HUES64 (cell line): ENCODE measurements around the gene SLC26A2.

Experiments used
- H3K27ac ChIP-seq: 2 replicates; pipeline ENCODE4 v1.7.0; 2013; ENCODE audit warnings: low read depth, low read length, inconsistent platforms
- H3K27me3 ChIP-seq: 2 replicates; pipeline ENCODE4 v1.6.1; 2013; ENCODE audit warnings: mild to moderate bottlenecking, low read length; ENCODE audit not compliant: insufficient read depth
- H3K36me3 ChIP-seq: 2 replicates; pipeline ENCODE4 v1.6.1; 2013; ENCODE audit warnings: mild to moderate bottlenecking, low read length; ENCODE audit not compliant: insufficient read depth
- H3K4me1 ChIP-seq: 2 replicates; pipeline ENCODE4 v1.6.1; 2013; ENCODE audit warnings: mild to moderate bottlenecking, low read length, moderate library complexity; ENCODE audit not compliant: insufficient read depth
- H3K4me3 ChIP-seq: 2 replicates; pipeline ENCODE4 v1.5.1; 2013; ENCODE audit warnings: mild to moderate bottlenecking, low read length, moderate library complexity
- H3K9ac ChIP-seq: 2 replicates; pipeline ENCODE4 v1.6.1; 2013; ENCODE audit warnings: mild to moderate bottlenecking, low read depth, low read length
- H3K9me3 ChIP-seq: 2 replicates; pipeline ENCODE4 v1.6.1; 2013; ENCODE audit warnings: low read depth, low read length; ENCODE audit not compliant: insufficient read depth
- WGBS: fragments of 150-250, 120-280 bp; methylation state at CpG from one replicate; pipeline ENCODE4 v1.1.7; 2013; ENCODE audit warnings: missing lambda C conversion rate; 5-methylcytosine and 5-hydroxymethylcytosine counted together

Gene SLC26A2

GRCh38 chr5:149966946-149967345, 6.4 kb downstream of the SLC26A2 start:
- Histone ChIP-seq H3K9ac (no peak overlapping the region), H3K4me1 (no peaks in the 10 kb centered on the region), H3K27me3 (peaks cover under 1% of the 10 kb centered on the region; the same call in 1 of the 2 replicates), H3K4me3 (no peak overlapping the region), H3K9me3 (no peaks in the 10 kb centered on the region), H3K27ac (no peak overlapping the region), H3K36me3 (no peaks in the 10 kb centered on the region)
- WGBS = 93% methylated on average over 3 of the region's 3 CpGs

DNA sequence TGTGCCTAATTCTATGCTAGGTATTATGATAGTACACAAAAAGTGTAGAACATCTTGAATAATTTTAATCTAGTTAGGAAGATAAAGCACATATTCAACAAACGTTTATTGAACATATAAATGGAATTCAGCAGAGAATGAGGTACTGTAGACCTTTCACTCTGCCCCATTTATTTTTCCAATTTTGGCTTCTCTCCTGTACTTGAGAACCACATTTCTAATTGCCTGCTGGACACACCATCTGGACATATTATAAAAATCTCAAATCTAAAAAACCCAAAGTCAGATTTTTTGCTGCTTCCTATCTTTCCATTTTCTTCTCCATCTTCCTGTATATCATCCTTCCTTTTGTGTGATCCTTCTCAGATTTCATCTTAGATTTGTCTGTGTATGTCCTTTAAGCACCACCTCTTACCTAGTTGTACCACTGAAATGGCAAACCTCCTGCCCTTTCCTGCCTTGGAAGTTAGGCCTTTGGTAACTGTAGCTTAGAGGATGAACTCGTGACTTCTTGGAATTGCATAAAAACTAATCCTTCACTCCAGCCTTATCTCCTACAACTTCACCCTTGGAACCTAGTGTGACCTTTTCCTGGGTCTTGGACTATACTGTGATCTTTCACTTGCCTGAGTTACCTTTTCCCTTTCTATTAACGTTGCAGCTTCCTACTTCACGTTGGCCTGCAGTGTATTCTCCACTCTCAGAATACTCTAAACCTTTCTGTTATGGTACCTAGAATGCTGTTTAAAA, 8.8 kb downstream of the SLC26A2 start:
- no peak overlapping the region for H3K27ac ChIP-seq
- H3K27me3 ChIP-seq = no peaks in the 10 kb centered on the region
- H3K36me3 ChIP-seq = no peaks in the 10 kb centered on the region
- no peaks in the 10 kb centered on the region for H3K9me3 ChIP-seq
- WGBS = 92% methylated on average over 4 of the region's 4 CpGs
- no peak overlapping the region for H3K4me3 ChIP-seq
- no peaks in the 10 kb centered on the region for H3K4me1 ChIP-seq
- H3K9ac ChIP-seq = no peak overlapping the region

DNA sequence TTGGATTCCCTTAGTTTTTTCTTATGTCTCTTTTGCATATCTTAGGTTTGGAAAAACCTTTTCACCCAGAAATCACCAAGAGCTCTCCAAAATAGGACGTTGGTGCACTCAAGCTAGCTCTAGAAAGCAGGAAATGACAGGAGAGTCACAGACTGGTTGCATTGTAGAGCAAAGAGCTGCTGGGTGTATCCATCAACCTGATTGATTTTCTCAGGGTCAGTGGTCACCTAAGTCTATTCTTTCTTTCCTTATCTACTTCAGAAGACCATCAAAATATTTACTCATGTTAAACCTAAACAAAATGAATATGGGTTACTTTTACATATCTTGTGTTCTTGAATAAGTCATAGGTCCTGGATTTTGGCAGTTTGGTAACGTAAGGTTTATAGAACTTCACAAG, 14.9 kb downstream of the SLC26A2 start:
- Histone ChIP-seq H3K27ac (no peak overlapping the region), H3K36me3 (peaks cover 11% of the 10 kb centered on the region), H3K27me3 (no peaks in the 10 kb centered on the region), H3K4me3 (no peak overlapping the region), H3K4me1 (no peaks in the 10 kb centered on the region), H3K9me3 (no peaks in the 10 kb centered on the region), H3K9ac (no peak overlapping the region)
- 69% methylated on average over 2 of the region's 2 CpGs for WGBS

DNA sequence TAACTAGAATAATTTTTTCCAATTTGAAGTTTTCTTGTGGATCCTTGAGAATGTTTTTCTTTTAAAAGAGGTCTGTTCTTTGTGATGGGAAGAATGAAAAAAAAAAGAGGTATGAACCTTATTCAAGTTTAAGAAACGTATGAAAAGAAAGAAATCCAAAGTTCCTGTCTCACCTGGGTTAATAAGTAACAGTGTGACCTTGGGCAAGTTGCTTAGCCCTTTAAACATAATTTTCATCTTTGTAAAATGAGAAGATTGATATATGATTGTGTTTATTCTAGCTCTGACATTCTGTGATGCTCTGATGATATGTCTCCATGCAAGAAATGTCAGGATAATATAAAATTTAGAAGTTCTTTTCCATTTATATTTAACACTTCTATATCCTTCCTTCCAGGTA, 19.3 kb downstream of the SLC26A2 start:
- H3K9ac ChIP-seq = no peak overlapping the region
- no peak overlapping the region for H3K27ac ChIP-seq
- WGBS = 100% methylated on average over 1 of the region's 1 CpG
- no peaks in the 10 kb centered on the region for H3K4me1 ChIP-seq
- H3K9me3 ChIP-seq = no peaks in the 10 kb centered on the region
- H3K27me3 ChIP-seq = no peaks in the 10 kb centered on the region
- no peak overlapping the region for H3K4me3 ChIP-seq
- peaks cover 15% of the 10 kb centered on the region for H3K36me3 ChIP-seq

GRCh38 chr5:149981206-149981605, 20.6 kb downstream of the SLC26A2 start:
- peaks cover 15% of the 10 kb centered on the region for H3K36me3 ChIP-seq
- 89% methylated on average over 3 of the region's 3 CpGs for WGBS

DNA sequence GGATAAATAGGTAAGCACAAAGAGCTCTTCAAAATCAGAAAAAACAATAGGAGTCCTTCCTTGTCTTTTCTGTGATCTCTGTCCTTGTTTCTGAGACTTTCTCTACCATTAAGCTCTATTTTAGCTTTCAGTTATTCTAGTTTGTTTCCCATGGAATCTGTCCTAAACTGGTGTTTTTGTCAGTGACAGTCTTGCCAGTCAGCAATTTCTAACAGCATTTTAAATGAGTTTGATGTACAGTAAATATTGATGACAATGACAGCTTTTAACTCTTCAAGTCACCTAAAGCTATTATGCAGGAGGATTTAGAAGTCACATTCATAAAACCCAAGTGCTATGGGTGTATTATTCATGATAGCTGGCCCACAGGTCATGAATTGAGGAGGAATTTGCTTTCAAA, 21.9 kb downstream of the SLC26A2 start:
- Histone ChIP-seq H3K27ac (no peak overlapping the region), H3K36me3 (peaks cover 15% of the 10 kb centered on the region), H3K4me1 (no peaks in the 10 kb centered on the region), H3K4me3 (no peak overlapping the region), H3K9ac (no peak overlapping the region), H3K9me3 (no peaks in the 10 kb centered on the region), H3K27me3 (no peaks in the 10 kb centered on the region)

More at GRCh38 chr5:149981206-149981605, 20.6 kb downstream of the SLC26A2 start:
- Histone ChIP-seq H3K4me1 (no peaks in the 10 kb centered on the region), H3K4me3 (no peak overlapping the region), H3K9ac (no peak overlapping the region), H3K27ac (no peak overlapping the region), H3K27me3 (no peaks in the 10 kb centered on the region), H3K9me3 (no peaks in the 10 kb centered on the region)

DNA sequence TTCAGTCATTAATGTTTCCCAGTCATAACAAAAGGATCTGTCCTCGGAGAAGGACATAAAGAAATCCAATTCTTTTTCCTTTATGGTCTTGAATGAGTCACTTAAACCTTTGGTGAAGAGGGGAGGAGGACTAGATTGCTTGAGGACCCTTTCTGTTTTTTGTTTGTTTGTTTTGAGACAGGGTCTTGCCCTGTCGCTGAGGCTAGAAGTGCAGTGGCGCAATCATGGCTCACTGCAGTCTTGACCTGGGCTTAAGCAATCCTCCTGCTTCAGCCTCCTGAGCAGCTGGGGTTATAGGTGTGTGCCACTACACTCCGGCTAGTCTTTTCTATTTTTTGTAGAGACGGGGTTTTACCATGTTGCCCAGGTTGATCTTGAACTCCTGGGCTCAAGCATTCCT, 27.6 kb downstream of the SLC26A2 start:
- Histone ChIP-seq H3K9me3 (no peaks in the 10 kb centered on the region), H3K36me3 (no peaks in the 10 kb centered on the region), H3K4me1 (no peaks in the 10 kb centered on the region), H3K4me3 (no peak overlapping the region), H3K9ac (no peak overlapping the region), H3K27me3 (no peaks in the 10 kb centered on the region), H3K27ac (no peak overlapping the region)
- WGBS = 90% methylated on average over 5 of the region's 5 CpGs

DNA sequence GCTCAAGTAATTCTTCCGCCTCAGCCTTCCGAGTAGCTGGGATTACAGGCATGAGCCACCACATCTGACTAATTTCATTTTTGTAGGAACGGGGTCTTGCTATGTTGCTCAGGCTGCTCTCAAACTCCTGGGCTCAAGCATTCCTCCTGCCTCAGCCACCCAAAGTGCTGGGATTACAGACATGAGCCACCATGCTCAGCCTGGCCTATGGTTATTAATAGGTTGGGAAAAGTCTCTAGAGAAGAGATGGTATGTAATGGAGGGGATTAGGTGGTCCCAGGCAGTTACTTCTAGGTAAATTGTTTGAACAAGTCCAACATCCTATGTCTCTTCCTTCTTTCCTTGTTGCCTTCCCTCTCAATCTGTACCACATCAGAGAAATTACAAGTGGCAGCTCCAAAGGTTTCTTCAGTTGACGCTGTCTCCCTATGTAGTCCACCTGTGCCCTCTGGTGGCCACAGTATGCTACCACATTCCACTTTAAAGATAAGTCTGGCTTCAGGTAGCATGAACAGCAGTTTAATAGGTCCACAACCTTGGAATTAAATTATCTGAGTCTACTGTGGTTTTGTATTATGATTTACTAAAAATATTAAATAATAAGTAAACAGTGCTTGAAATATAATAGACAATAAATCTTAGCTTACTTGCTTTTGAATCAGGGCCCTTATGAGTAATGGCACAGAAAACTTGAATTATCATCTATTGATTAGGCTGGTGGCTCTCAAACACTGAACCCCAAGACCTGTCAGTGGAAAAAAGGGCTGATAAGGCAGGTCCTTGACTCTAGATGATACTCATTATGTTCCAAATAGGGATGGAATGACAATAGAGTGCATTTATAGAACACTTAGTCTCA, 30.2 kb downstream of the SLC26A2 start:
- WGBS = 69% methylated on average over 4 of the region's 4 CpGs

DNA sequence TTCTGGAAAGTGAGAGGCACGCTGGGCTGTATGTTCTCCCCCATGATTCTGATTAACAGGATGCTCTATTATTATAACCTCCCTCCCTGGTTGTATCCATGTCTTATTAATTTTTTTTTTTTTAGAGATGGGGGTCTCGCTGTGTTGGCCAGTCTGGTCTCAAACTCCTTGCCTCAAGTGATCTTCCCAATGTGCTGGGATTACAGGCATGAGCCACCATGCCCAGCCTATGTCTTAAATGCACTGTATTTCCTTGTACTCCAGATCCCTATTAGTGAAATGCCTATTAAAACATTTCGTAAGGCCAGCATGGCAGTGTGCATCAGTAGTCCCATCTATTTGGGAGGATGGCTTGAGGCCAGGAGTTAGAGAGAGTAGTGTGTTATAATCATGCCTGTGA, 32.9 kb downstream of the SLC26A2 start:
- Histone ChIP-seq H3K4me3 (no peak overlapping the region), H3K4me1 (no peaks in the 10 kb centered on the region), H3K9ac (no peak overlapping the region), H3K27ac (no peak overlapping the region), H3K9me3 (no peaks in the 10 kb centered on the region), H3K27me3 (no peaks in the 10 kb centered on the region), H3K36me3 (peaks cover 7% of the 10 kb centered on the region; the same call in 1 of the 2 replicates)
- 91% methylated on average over 3 of the region's 3 CpGs for WGBS

More for the DNA sequence above, 30.2 kb downstream of the SLC26A2 start:
- Histone ChIP-seq H3K27ac (no peak overlapping the region), H3K9ac (no peak overlapping the region), H3K4me3 (no peak overlapping the region), H3K4me1 (no peaks in the 10 kb centered on the region), H3K27me3 (no peaks in the 10 kb centered on the region), H3K36me3 (peaks cover 7% of the 10 kb centered on the region; the same call in 1 of the 2 replicates), H3K9me3 (no peaks in the 10 kb centered on the region)

DNA sequence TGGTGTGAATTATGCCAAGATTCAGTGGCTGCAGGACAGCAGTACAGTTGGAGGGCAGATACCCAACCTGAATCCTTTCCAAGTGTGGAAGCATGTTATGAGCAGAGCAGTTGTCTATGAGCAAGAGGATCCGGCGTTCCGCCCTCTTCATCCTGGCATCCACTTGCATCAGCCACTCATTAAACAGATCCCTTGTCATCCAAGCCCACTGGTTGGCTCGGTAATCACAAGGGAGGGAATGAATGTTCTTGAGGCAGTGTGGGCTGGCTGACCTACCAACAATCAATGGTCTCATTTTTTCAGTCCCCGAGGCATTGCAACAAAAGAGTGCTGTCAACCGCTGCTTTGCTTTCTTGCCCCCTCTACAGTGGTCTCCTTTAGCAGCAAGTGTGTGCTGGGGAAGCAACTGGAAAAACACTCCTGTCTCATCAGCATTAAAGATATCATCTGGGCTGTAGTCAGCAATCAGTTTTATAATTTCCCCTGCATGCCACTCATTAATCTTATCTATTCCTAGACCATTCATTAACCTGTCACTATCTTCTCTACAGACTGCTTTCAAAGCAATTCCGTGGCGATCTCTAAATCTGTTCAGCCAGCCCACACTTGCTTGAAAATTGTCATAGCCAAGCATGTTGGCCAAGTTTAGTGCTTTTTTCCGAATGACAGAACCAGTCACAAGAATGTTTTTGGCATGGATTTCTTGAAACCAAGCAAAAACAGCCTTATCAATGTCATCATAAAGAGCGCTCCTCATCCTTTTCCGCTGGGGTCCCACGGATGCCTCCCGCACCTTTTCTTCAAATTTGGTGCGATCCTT, 35.0 kb downstream of the SLC26A2 start:
- Histone ChIP-seq H3K9me3 (no peaks in the 10 kb centered on the region), H3K4me3 (no peak overlapping the region), H3K9ac (no peak overlapping the region), H3K36me3 (peaks cover 7% of the 10 kb centered on the region; the same call in 1 of the 2 replicates), H3K27me3 (no peaks in the 10 kb centered on the region), H3K27ac (no peak overlapping the region), H3K4me1 (peaks cover 9% of the 10 kb centered on the region; the same call in 1 of the 2 replicates)
- WGBS = 95% methylated on average over 14 of the region's 14 CpGs
